GM19193 (cell line): Measurements from ENCODE around the gene CLSTN1.

Source experiments
- POLR2A ChIP-seq: IDR thresholded peaks from 4 replicates; pipeline ENCODE4 v1.6.1; 2011; ENCODE audit not compliant: insufficient read depth, insufficient read length; ENCODE audit errors: extremely low read depth

Gene CLSTN1

DNA sequence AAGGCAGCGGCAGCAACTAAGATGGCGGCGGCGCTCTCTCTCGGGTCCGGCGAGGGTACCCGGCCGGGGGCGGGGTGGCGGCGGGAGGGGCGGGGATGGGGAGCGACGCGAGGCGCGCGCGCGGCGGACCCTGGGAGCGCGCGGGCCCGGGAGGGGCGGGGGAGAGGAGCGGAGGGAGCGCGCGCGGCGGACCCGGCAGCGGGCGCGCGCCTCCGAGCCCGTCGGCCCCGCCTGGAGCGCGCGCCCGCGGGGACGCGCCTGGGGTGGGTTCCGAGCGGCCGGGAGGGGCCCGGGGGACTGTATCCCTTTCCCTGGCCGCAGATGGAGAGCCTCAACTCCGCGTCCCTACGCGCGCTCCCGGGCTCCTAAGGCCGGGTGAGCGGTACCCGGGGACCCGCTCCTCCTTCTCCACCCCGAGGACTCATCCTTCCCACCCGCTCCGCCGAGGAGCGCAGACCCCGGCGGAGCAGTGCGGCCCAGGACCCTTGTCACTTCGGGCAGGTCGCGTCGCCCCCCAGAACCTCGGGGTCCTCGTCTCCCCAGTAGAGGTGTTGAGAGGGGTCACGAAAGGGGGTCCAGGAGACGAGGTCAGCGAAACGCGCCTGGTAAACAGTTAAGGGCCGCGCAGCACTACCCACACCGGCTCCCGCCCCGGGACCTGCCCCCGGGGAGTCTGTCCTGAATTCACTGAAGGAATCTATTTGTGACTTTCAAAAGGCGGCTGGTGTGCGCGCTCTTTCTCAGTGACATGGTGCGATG is at the start of gene CLSTN1:
Gene CLSTN1 (minus strand): TSS at position 23 of the 759 bp plus-strand sequence. CDS start 232 bp downstream, outside the sequence.
- TF ChIP-seq POLR2A: no peak

DNA sequence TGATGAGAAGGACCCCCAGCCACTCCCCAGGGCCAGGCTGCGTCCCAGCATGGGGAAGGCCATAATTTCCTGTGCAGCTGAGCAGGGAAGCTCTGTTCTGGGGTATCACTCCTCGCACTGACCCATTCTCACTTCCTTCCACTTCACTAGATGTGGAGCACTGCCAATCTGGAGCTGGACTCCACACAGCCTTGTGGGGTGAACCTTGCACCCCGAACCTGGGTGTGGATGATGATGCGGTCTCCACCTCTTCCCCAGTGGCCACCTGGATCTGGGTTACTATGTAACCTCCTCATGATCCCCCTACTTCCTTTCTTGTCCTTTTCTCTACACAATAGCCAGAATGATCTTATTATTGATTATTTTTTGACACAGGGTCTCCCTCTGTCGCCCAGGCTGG is 49.6 kb upstream of the CLSTN1 start:
- no peak for TF ChIP-seq POLR2A

DNA sequence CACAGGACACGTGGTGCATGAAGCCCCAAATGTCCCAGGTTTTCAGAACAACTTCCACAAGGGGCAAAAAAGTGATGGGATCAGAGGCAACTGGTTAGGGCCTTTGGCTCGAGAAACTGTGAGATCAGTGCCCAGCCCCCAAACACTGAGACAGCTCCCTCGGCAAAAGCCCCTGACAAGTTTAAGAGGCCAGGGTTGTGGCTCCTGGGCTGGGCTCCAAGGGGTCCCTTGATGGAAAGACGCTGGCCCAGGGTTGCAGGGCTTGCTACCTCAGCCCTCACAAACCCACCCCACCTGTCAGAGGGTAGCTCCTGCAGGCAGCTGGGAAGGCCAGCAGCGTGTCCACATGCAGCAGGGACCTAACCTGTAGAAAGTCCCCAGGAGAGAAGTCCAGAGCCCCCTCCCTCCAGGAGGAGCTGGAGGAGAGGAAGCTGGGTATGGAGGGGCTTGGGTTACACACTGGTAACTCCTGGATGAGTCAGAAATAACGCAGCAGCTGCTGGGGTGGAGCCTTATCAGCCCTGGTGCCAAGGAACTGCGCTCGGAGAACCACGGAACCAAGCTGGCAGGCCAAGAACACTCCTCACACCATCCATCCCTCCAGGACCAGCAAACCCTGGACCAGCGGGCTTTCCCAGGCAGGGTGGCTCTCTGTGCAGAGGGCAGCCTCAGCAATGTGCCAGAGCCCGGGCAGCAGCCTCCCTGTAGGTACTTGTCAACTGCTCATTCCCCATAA is 48.8 kb upstream of the CLSTN1 start:
- TF ChIP-seq POLR2A: no peak

DNA sequence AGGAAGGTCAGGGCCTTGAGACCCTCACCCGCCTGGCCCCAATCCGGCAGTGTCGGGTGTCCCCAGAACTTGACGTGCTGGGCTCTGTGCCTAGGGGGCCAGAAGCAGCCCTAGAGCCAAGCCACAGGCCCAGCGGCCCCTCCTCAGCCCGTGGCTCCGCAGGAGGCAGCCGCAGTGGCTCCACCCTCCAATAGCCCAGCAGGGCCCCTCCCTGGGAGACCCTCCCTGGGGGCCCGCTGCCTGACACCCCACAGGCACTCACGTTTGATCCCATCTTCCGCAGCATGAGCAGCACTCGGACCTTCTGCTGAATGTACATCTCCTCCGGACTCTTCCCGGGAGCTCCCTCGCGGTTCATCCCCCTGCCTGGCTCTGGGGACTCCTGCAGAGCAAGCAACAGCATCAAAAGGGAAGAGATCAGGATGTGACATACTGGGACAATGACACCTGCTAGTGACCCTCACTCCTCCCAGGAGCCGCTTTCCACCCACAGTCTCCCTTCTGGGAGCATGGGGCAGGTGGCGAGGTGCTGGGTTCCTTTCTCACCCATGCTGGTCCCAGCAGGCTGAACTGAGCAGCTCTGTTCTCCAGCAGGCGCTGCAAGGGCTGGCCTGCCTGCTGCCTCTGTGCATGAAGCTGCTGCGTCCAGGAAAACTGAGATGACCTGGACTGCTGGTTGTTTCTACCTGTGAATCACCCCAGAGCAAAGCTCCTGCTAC is 48.1 kb upstream of the CLSTN1 start:
- TF ChIP-seq POLR2A: no peak

DNA sequence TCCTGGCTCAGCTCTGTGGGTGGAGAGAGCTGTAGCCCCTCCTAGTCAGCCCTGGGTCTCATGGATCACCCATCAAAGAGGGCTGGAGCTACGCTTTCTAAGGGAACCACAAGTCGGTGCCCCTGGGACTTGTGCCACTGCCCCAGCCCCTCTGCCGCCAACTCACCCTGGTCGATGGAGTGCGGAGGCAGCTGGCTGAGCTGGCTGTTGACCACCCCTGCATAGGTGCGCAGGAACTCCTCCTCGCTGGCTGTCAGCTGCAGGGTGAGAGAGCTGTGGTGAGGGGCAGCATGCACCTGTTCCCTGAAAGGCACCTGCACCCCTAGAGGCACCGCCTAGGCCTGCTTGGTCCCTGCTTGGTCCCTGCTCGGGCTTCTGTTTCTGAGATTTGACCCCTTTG is 47.3 kb upstream of the CLSTN1 start:
- no peak for TF ChIP-seq POLR2A

DNA sequence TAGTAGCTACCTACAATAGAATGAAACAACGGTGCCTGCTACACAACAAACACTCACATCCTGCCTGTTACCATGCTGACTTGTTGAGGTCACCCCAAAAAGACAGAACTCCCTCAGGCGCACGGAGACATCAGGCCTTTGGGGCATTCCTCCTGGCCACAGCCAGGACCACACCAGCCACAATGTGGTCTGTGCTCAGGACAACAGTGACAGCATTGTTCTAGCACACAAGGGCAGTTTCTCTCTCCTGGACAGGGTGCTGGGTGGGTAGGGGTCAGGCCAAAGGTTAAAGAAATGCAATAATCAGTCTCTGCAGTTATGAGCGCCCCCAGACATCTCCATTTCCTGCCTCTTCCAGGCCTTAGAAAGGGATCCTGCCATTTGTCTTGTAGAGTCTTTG is 46.8 kb upstream of the CLSTN1 start:
- no peak for TF ChIP-seq POLR2A

DNA sequence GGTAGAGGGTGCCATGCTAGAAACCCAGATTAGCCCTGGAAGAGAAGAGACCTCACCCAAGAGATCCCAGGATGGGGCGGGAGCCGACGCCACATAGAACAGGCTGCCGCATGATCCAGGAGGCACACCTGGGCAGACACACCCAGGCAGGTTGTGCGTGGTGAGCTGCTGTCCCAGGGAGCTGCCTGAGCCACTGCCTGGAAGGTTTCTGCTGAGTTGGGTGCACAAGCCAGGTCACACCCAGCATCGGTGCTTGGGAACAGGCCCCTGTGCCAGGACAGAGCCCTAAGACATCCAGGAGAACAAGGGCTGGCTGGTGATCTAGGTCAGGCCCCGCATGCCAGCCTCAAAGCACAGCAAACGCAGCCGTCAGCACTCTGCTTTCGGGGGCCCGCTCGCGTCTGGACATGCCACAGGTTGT is 46.1 kb upstream of the CLSTN1 start:
- TF ChIP-seq POLR2A: no peak

DNA sequence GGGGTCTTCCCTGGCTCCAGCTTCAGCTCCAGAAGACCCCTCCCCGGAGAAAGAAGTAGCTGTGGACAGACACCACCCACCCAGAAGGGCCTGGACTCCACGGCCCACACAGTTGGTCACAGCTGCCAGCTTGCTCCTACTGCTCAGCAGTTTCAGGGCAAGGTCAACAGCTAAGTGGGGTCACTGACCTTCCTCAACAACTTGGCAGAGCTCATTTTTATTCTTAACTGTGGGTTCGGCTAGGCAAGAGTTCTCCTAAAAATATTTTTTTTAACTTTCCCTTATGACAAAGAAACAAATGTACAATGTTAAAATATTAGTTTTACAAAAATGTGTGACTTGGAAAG is 44.5 kb upstream of the CLSTN1 start:
- no peak for TF ChIP-seq POLR2A

DNA sequence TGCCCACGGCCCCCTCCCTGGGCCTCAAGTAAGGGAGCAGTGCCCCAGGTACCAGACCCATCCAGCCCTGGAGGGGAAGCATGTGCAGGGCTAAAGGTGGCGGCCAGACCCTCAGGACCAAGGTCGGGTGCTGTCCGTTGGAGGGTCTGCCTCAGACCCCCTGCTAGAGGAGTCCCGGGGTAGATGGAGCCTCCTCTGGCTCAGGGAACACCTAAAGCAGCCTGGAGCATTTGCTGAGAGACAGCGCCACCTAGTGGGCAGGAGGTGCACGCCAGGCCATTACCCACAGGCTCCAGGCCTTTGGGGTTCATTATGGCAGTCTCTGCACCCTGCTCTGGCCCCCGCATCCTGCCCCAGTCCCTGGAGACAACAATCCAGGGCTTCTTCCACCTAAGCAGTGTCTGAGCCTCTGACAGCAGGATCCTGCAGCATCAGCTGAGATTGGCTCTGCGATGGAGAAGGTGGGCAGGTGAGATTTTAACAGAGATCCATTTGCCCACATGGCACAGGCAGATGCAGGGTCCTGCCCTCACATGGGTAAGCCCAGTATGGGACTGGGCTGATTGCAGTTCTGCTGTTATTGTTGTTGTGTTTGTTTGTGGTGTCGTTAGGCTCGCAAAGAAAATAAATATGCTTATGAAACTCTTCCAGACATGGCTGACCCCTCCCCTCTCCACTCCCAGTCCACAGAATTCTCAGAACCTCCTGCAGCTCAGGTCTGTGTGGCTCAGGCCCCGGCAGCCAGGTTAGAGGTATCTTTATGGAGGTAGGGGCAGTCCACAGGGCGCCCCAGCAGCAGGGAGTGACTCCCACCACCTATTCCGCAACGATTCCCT is 43.9 kb upstream of the CLSTN1 start:
- no peak for TF ChIP-seq POLR2A

DNA sequence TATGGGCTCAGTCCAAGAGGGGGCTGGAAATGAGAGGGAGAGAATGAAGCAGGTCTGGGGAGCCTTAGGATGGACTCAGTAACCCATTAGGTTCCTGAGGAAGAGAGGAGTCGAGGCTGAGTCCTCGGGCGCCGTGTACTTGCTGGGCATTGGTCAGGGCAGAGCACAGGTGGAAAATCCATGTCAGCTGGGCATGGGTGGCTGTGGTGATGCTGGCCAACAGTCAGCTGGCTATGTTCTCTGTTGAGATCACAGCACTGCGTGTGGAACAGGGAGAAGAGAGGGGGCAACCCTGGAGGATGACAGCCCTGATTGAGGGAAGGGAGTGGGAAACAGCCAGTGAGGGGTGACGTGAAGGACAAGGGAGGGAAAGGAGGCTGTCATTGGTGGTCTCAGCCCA is 43.1 kb upstream of the CLSTN1 start:
- no peak for TF ChIP-seq POLR2A

DNA sequence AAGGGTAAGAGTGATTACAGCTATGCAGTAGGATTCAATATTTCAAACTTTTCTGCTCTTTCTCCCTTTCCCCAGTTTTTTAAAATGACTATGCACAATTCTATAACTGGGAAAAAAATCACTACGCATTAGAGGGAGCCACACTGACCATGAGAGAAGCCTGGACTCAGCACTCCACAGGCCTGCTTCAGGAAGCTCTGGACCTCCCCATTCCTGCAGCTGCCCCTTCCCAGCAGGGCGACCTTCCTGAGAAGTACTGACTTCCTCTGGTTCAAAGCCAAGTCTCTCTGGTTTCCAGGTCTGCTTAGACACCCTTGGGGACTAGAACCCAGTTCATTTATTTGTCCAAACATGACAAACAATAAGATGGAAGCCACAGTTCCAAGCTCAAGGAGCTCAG is 42.0 kb upstream of the CLSTN1 start:
- no peak for TF ChIP-seq POLR2A

DNA sequence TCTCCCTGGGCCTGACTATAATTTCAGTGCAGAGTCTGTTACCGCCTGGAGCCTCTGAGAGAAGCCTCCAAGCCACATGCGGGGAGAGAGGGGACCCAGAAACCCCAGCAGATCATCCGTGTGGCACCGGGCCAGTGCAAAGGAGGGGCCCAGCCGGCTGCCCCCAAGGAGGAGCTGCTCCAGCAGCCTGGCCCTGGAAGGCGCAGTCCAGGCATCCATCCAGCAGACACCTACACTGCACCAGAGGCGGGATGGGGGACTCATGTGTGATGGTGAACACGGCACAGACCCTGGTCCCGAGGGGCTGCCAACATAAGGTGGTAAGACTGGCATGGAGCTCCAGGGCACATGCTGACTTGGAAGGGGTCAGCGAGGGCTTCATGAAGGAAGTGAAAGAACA is 39.6 kb upstream of the CLSTN1 start:
- TF ChIP-seq POLR2A: no peak

DNA sequence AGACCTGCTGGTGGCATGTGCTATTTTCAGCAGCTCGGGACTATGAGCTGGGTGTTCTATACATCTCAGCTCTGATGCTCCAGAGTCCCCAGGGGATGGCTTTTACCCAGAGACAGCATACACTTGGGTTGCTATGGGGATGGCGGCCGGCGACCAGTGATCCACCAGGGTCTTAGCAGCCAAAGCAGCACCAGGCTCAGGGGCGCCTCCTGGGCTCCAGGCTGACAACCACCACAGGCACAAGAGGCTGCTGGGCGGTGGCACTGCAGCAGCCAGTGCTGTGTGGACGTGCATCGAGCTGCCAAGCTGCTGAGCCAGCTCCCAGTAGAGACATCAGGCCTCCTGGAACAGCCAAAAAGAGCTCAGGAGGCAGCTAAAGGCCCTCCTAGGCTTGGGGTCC is 37.6 kb upstream of the CLSTN1 start:
- no peak for TF ChIP-seq POLR2A

DNA sequence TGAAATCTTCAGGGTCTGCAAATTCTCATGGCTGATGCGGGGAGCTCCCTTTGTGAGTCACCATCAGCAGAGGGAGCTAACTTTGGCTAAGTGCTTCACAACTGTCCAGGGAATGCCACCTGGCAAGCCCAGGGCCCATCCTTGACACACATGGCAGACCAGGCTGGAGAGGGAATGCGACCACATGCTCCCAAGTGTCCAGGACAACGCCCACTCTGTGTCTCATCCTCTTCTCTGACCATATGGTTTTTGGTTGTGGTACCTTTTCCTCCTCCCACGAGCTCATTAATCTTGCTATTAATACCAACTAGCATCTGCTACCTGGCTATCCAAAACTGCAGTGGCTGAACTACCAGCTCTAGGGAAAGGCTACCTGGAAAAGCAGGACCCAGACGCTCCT is 37.1 kb upstream of the CLSTN1 start:
- no peak for TF ChIP-seq POLR2A
